HG03064 (cell line): ENCODE results near the gene FBF1.
"Not testable (repeated sequence)": the region's sequence is repeated elsewhere in the genome, so short reads cannot be mapped to it uniquely, and the experiment has no call there.

Experiments
- ATAC-seq: cut with Tn5 transposase; IDR thresholded peaks from one replicate; pipeline ENCODE4 v1.9.1; 2021; ENCODE audit warnings: low read depth; ENCODE audit not compliant: unreplicated experiment

Gene FBF1

GRCh38 chr17:75876938-75877751 is 63.7 kb downstream of the FBF1 start:
- ATAC-seq: no peak

- no peak for ATAC-seq
Measured at GRCh38 chr17:75876190-75876937, 64.5 kb downstream of the FBF1 start.

GRCh38 chr17:75875940-75876189 is 65.0 kb downstream of the FBF1 start:
- ATAC-seq: no peak

GRCh38 chr17:75875182-75875939 is 65.5 kb downstream of the FBF1 start:
- no peak for ATAC-seq

GRCh38 chr17:75874323-75875181 is 66.3 kb downstream of the FBF1 start:
- ATAC-seq: no peak

GRCh38 chr17:75873587-75874322 is 67.1 kb downstream of the FBF1 start:
- no peak for ATAC-seq

GRCh38 chr17:75872434-75873351 is 68.1 kb downstream of the FBF1 start:
- ATAC-seq: no peak

GRCh38 chr17:75870228-75870627 is 70.6 kb downstream of the FBF1 start:
- ATAC-seq: not testable (repeated sequence)

- no peak for ATAC-seq
Measured at GRCh38 chr17:75869282-75870141, 71.3 kb downstream of the FBF1 start.

- not testable (repeated sequence) for ATAC-seq
Measured at GRCh38 chr17:75868730-75869281, 72.0 kb downstream of the FBF1 start.

GRCh38 chr17:75865404-75866188 is 75.2 kb downstream of the FBF1 start:
- ATAC-seq: not testable (repeated sequence)

- ATAC-seq: not testable (repeated sequence)
Measured at GRCh38 chr17:75864887-75865286, 76.0 kb downstream of the FBF1 start.

GRCh38 chr17:75864448-75864871 is 76.4 kb downstream of the FBF1 start:
- peak; percentile 86 for ATAC-seq

- no peak for ATAC-seq
Measured at GRCh38 chr17:75861927-75862317, 78.9 kb downstream of the FBF1 start.
